T-helper 2 cell treated with Interferon-gamma antibody and Interleukin-4, amounts not matched to agents 100 ng/mL and 5 ng/mL, for 36 hours (primary cell): Measurements from ENCODE around the gene MTHFSD. TPM values are rescaled to one million over a fixed set of nuclear protein-coding genes. Genes with fewer than 3 reads are reported as not detected.

Experiments used
- intact Hi-C: fragments of 100-400 bp; cut with micrococcal nuclease; formaldehyde crosslinking; loops from one replicate; pipeline ENCODE4 v1.15.1; 2023
- total RNA-seq: library from RNA; stranded (reverse); gene quantifications from 2 replicates; pipeline ENCODE4 v1.2.3, GENCODE V29; 2022

The MTHFSD gene
- total RNA-seq, 1 donor from 2014 or later: 22.7 TPM

DNA sequence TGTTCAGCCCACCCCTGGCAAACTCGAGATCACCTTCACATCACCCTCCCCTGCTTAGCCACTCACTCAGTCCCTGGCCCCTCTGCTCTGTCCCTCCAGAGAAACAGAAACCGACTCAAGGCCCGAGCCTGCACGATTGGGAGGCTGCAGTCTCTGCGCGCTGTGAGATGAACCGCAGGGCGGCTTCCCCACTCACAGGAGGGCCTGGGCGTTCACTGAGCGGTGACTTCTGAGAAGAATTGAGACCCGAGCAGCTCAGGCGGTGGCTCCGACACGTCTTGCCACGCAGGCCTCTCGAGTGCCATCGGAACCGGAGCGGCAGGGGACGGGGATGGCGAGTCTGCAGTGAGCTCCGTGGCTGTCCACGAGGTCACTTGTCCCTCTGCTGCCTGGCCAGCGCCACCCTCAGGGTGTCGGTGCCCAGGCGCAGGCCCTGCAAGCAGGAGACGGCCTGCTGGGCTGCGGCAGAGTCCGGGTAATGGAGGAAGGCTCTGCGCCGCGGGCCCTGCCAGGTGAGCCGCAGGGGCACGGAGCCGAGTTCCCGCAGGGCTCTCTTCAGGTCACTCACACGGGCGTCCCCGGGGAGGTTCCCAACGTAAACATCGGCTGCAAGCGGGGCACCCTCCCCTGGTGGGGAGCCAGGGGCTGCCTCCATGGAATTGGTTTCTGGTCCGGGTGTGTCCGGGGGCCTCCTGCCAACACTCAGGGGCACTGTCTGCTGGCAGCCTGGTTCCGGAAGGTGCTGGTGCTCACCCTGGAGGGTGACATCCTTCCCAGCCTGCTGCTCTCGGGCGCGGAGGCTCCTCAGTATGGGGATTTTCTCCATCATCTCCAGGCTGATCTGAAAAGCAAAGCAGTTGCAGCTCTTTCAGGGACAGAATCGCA is 23.2 kb downstream of the MTHFSD start:
- intact Hi-C loops: no loop called here

DNA sequence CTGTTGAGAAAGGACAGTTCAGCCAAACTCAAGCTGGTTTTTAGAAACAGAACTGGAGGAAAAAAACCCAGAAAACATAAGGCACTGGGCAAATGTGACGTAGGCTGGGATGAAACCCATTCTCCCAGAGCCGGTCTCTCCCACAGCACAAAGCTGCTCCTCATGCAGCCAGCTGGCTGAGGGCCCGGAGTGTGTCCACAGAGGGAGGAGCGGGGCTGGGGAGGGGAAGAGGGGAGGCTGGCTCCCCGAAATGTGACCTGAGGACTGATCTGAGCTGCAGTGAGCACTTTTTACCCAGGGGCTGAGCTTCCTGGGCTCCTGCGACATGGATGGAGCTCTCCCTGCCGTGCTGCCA is 23.9 kb downstream of the MTHFSD start:
- intact Hi-C loops: no loop called here

DNA sequence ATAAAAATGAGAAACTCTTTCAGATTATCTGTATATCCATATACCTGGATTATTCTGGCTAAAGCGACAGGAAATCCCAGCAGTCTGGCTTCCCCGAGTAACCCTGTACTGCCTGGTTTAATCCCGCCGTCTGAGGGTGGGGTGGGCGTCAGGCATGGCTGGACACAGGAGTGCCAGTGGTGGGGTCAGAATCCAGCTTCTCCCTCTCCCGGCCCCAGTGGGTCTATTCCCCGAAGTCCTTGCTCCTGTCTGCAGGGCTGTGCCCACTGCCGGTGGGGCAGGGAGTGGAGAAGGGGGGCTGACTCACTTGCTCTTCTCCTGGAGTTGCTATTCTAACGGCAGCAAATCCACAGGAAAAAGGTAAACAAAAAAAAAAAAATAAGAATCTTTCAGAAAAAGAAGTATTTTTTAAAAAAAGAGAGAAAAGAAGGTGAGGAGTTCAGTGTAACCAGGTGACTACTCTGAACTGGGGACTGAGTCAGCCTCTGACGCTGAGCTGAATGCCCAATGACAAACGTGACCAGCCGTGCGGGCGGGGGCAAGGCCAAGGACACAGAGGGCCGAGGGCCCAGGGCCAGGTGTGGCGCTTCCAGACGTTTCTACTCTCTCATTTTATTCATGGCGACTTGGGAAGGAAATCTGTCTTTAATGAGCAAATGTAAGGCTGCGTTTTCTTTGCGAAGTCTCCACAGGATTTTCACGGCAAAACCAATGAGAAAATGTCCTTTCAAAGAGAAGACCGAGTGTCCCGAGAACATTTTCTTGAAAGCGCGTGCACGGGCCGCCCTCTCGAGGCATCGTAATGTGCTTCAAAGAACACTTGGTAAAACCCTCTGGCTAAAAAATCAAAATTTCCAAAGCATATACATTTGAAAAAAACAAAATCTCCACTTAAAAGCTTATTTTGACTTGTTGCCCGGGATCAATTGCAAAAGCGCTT is 24.5 kb downstream of the MTHFSD start:
- intact Hi-C loops: no loop called here

GRCh38 chr16:86529160-86529559 is 25.9 kb downstream of the MTHFSD start:
- intact Hi-C loops: no loop called here

- intact Hi-C loops: no loop called here
These were observed 26.7 kb downstream of the MTHFSD start for GRCh38 chr16:86528061-86528929.

- intact Hi-C loops: no loop called here
These were observed 27.7 kb downstream of the MTHFSD start for GRCh38 chr16:86527366-86527765.

- intact Hi-C loops: no loop called here
These were observed 29.3 kb downstream of the MTHFSD start for GRCh38 chr16:86525696-86526095.

GRCh38 chr16:86524029-86524428 is 31.0 kb downstream of the MTHFSD start:
- intact Hi-C loops: no loop called here

- intact Hi-C loops: no loop called here
These were observed 31.8 kb downstream of the MTHFSD start for GRCh38 chr16:86523166-86523740.

- intact Hi-C loops: no loop called here
These were observed 32.4 kb downstream of the MTHFSD start for GRCh38 chr16:86522634-86523033.

- intact Hi-C loops: loop anchor here (2.0 kb wide), 1 partner anchor 449 kb away; no protein-coding TSS in a partner anchor
These were observed 33.5 kb downstream of the MTHFSD start for GRCh38 chr16:86521236-86522197.

- intact Hi-C loops: loop anchor here (2.0 kb wide), 1 partner anchor 448 kb away; no protein-coding TSS in a partner anchor
These were observed 34.5 kb downstream of the MTHFSD start for GRCh38 chr16:86520317-86521210.

- intact Hi-C loops: loop anchor here (2.0 kb wide), 2 partner anchors 179 to 447 kb away; no protein-coding TSS in a partner anchor
These were observed 35.3 kb downstream of the MTHFSD start for GRCh38 chr16:86519649-86520316.

- intact Hi-C loops: loop anchor here (2.0 kb wide), 1 partner anchor 178 kb away; no protein-coding TSS in a partner anchor
These were observed 35.9 kb downstream of the MTHFSD start for GRCh38 chr16:86519007-86519648.

- intact Hi-C loops: loop anchor here (2.0 kb wide), 1 partner anchor 177 kb away; no protein-coding TSS in a partner anchor
These were observed 37.3 kb downstream of the MTHFSD start for GRCh38 chr16:86517652-86518258.

DNA sequence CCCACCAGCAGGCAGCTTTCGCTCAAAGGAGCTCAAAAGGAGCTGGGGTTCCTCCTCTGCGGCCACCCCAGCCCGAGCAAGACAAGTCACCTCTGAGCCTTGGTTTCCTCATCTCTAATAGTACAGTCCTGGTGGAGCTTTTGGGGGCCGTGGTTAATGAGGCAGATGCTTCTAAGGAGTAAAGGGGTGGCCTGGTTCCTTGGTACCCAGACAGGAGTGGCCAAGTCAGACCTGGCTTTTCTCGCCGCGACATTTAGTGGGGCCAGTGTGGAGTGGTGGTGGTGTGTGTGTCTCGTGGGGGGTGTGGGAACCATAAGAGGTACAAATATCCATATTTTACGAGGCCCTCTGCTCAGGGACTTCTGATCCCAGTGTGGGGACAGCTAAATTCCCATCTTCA is 38.0 kb downstream of the MTHFSD start:
- intact Hi-C loops: no loop called here

DNA sequence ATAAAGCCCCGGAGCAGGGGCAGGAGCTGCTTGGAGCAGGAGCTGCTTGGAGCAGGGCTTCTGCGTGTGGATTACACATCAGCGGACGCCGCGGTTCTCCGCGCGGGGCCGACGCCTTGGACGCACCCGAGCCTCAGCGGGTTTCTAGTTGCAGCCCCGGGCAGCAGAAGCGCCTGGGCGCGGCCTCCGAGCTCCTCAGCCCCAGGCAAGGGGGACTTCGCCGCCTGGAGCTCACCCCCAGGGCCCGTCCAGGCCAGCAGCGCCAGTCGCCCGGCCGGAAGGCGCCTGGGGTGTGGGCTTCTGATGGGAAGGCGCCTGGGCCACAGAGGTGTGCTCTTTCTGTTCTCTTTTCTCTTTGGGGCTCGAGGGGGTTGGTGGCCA is 38.4 kb downstream of the MTHFSD start:
- intact Hi-C loops: no loop called here
